ENCODE measurements around the gene WDR6.

WDR6 gene

GRCh38 chr3:49027634-49028033 lies 20.4 kb downstream of the WDR6 start:
- TF ChIP-seq FOXK2 (IDR thresholded peaks at IDR 0.05) (no peak), TARDBP (IDR thresholded peaks at IDR 0.05) (no peak), ZNF384 (IDR thresholded peaks at IDR 0.05) (no peak), SP1 (IDR thresholded peaks at IDR 0.05) (no peak), HDGF (IDR thresholded peaks at IDR 0.05; ENCODE audit: borderline replicate concordance) (no peak), ARNT (IDR thresholded peaks at IDR 0.05) (no peak), CTBP1 (IDR thresholded peaks at IDR 0.05; ENCODE audit: borderline replicate concordance) (no peak), LEF1 (IDR thresholded peaks at IDR 0.05; ENCODE audit: borderline replicate concordance) (no peak), SUZ12 (IDR thresholded peaks at IDR 0.05) (no peak), L3MBTL2 (conservative IDR thresholded peaks at IDR 0.05) (no peak)
- no peak for DNase-seq (ENCODE audit: extremely low spot score)
- POLR2A ChIA-PET = interaction anchor here (2.3 to 2.5 kb wide), 2 partner anchors 20 to 39 kb away, joined by 13 to 22 read pairs; partner anchors contain the start of gene WDR6
- CTCF ChIA-PET = no interaction called here

GRCh38 chr3:49028298-49028672 lies 21.1 kb downstream of the WDR6 start:
- TF ChIP-seq LEF1 (IDR thresholded peaks at IDR 0.05; ENCODE audit: borderline replicate concordance) (no peak), HDGF (IDR thresholded peaks at IDR 0.05; ENCODE audit: borderline replicate concordance) (no peak), FOXK2 (IDR thresholded peaks at IDR 0.05) (no peak), ZNF384 (IDR thresholded peaks at IDR 0.05) (no peak), TARDBP (IDR thresholded peaks at IDR 0.05) (no peak), CTBP1 (IDR thresholded peaks at IDR 0.05; ENCODE audit: borderline replicate concordance) (no peak), SUZ12 (IDR thresholded peaks at IDR 0.05) (no peak), ARNT (IDR thresholded peaks at IDR 0.05) (no peak), L3MBTL2 (conservative IDR thresholded peaks at IDR 0.05) (no peak), SP1 (IDR thresholded peaks at IDR 0.05) (no peak), NFRKB (IDR thresholded peaks at IDR 0.05) (no peak), FOXM1 (IDR thresholded peaks at IDR 0.05; ENCODE audit: borderline replicate concordance) (no peak), BHLHE40 (IDR thresholded peaks at IDR 0.05; ENCODE audit: borderline replicate concordance) (no peak), ELF4 (IDR thresholded peaks at IDR 0.05) (no peak)
- TF ChIP-seq, protein P1, sequence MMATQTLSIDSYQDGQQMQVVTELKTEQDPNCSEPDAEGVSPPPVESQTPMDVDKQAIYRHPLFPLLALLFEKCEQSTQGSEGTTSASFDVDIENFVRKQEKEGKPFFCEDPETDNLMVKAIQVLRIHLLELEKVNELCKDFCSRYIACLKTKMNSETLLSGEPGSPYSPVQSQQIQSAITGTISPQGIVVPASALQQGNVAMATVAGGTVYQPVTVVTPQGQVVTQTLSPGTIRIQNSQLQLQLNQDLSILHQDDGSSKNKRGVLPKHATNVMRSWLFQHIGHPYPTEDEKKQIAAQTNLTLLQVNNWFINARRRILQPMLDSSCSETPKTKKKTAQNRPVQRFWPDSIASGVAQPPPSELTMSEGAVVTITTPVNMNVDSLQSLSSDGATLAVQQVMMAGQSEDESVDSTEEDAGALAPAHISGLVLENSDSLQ (IDR thresholded peaks at IDR 0.05) = no peak
- no peak for DNase-seq (ENCODE audit: extremely low spot score)
- ChIA-PET POLR2A (interaction anchor here (1.9 to 2.3 kb wide), 2 partner anchors 9 to 40 kb away, joined by 22 to 36 read pairs; partner anchors contain the start of gene DALRD3), CTCF (interaction anchor here (0.7 to 1.4 kb wide), 2 partner anchors 40 to 289 kb away, joined by 3 to 6 read pairs; no protein-coding TSS in a partner anchor)

DNA sequence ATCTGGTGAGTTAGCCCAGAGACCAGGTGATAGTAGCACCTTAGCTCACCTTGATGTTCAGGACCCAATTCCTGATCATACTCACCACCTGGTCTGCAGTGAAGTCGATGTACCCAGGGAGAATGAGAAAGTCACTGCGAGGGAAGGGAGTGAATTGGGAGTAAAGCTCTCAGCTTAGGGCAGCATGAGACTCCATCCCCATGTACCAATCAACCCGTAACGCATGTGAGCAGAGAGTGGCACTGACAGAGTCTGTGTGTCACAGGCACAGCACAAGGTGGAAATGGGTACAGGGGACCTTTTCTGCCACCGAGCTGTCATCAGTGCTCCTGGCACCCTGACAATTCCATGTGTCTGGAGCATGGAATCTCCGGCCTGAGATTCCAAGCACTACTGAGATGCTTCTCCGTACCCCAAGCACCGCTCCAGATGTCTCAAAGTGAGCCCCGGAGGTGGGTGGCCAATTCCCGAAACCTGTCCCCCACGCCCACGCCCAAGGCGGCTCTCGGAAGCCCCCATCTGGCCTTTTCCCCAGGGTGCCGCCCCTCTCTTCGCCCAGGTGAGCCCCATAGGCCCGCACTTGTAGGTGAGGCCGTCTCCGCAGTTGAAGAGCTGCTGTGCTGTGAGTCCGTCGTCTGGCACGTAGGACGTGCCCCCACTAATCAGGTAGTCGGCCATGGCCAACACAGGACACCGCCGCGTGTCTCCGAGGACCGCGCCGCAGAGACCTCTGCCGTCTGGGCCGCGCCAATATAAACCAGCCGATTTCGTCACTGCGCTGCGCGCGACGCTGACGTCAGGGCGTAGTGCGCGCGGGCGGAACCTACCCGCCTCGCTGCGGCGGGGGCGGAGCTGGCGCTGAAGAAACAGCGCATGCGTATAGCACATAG lies 21.7 kb downstream of the WDR6 start, which contains the start of gene IMPDH2:
TSS of gene IMPDH2 (minus strand) at position 726 of the 890 bp plus-strand sequence. CDS start at position 678, 48 bp downstream.
- TF ChIP-seq, protein P1 (IDR thresholded peaks at IDR 0.05) = peak; percentile 24; the same call in 1 of the 2 replicates
- TF ChIP-seq L3MBTL2 (conservative IDR thresholded peaks at IDR 0.05) (peak; percentile 98), HDGF (IDR thresholded peaks at IDR 0.05; ENCODE audit: borderline replicate concordance) (no peak), FOXM1 (IDR thresholded peaks at IDR 0.05; ENCODE audit: borderline replicate concordance) (no peak), SP1 (IDR thresholded peaks at IDR 0.05) (no peak), ARNT (IDR thresholded peaks at IDR 0.05) (no peak), TARDBP (IDR thresholded peaks at IDR 0.05) (0 out of 2 replicates have a peak, but pooled peaks have one; percentile 49), ELF4 (IDR thresholded peaks at IDR 0.05) (peak; percentile 94)
- DNase-seq (ENCODE audit: extremely low spot score) = peak; percentile 95
- POLR2A ChIA-PET = interaction anchor here (0.5 to 2.3 kb wide), 21 partner anchors 10 to 312 kb away, joined by 3 to 36 read pairs (median 5); partner anchors contain the start of genes DALRD3, IP6K2, LAMB2 and QARS1
- CTCF ChIA-PET = interaction anchor here (0.7 to 1.4 kb wide), 2 partner anchors 41 to 289 kb away, joined by 3 to 6 read pairs; no protein-coding TSS in a partner anchor

GRCh38 chr3:49029563-49029884 lies 22.3 kb downstream of the WDR6 start:
- no peak for DNase-seq (ENCODE audit: extremely low spot score)
- POLR2A ChIA-PET = interaction anchor here (0.5 to 2.3 kb wide), 21 partner anchors 10 to 312 kb away, joined by 3 to 36 read pairs (median 5); partner anchors contain the start of genes DALRD3, IP6K2, LAMB2 and QARS1
- TF ChIP-seq FOXK2 (IDR thresholded peaks at IDR 0.05) = no peak
- no peak for TF ChIP-seq LEF1 (IDR thresholded peaks at IDR 0.05; ENCODE audit: borderline replicate concordance)
- TF ChIP-seq SUZ12 (IDR thresholded peaks at IDR 0.05) = no peak
- no peak for TF ChIP-seq NFRKB (IDR thresholded peaks at IDR 0.05)
- no peak for TF ChIP-seq ZNF384 (IDR thresholded peaks at IDR 0.05)
- no peak for TF ChIP-seq L3MBTL2 (conservative IDR thresholded peaks at IDR 0.05)
- no peak for TF ChIP-seq HDGF (IDR thresholded peaks at IDR 0.05; ENCODE audit: borderline replicate concordance)
- TF ChIP-seq CTBP1 (IDR thresholded peaks at IDR 0.05; ENCODE audit: borderline replicate concordance) = no peak
- no peak for TF ChIP-seq BHLHE40 (IDR thresholded peaks at IDR 0.05; ENCODE audit: borderline replicate concordance)
- CTCF ChIA-PET = interaction anchor here (1.4 kb wide), 1 partner anchor 290 kb away, joined by 3 read pairs; no protein-coding TSS in a partner anchor

GRCh38 chr3:49030321-49030720 lies 23.1 kb downstream of the WDR6 start:
- ChIA-PET CTCF (interaction anchor here (0.6 kb wide), 1 partner anchor 268 kb away, joined by 9 read pairs; no protein-coding TSS in a partner anchor), POLR2A (interaction anchor here (0.6 to 3.3 kb wide), 5 partner anchors 9 to 91 kb away, joined by 3 to 19 read pairs (median 6); partner anchors contain the start of genes NDUFAF3, QRICH1, USP19 and WDR6)
- TF ChIP-seq BHLHE40 (IDR thresholded peaks at IDR 0.05; ENCODE audit: borderline replicate concordance) (no peak), FOXA1 (IDR thresholded peaks at IDR 0.05) (no peak), L3MBTL2 (conservative IDR thresholded peaks at IDR 0.05) (no peak), TARDBP (IDR thresholded peaks at IDR 0.05) (no peak), HDGF (IDR thresholded peaks at IDR 0.05; ENCODE audit: borderline replicate concordance) (no peak), LEF1 (IDR thresholded peaks at IDR 0.05; ENCODE audit: borderline replicate concordance) (no peak), ARNT (IDR thresholded peaks at IDR 0.05) (no peak), ELF4 (IDR thresholded peaks at IDR 0.05) (no peak), SP1 (IDR thresholded peaks at IDR 0.05) (no peak), NFRKB (IDR thresholded peaks at IDR 0.05) (no peak), FOXM1 (IDR thresholded peaks at IDR 0.05; ENCODE audit: borderline replicate concordance) (no peak), CTBP1 (IDR thresholded peaks at IDR 0.05; ENCODE audit: borderline replicate concordance) (no peak)
- TF ChIP-seq, protein P1 (IDR thresholded peaks at IDR 0.05) = no peak
- DNase-seq (ENCODE audit: extremely low spot score) = no peak

All from HEK293T (cell line).